CD14-positive monocyte (primary cell): Measurements from ENCODE around the gene KCNH3. TPM values are rescaled to one million over a fixed set of nuclear protein-coding genes. Genes with fewer than 3 reads are reported as not detected.

Experiments used
- DNase-seq, 3 donors: peaks; one replicate each; pipeline ENCODE4 v3.0.0-alpha.2; 2011 to 2022
- H2AFZ ChIP-seq: 2 replicates; pipeline ENCODE4 v1.6.0; 2012; ENCODE audit warnings: mild to moderate bottlenecking, low read depth, low read length, inconsistent platforms; ENCODE audit not compliant: insufficient read depth, poor library complexity, severe bottlenecking
- H3K27ac ChIP-seq, 2 donors: 1 replicate in 1 of 2; 2 replicates in 1 of 2; pipeline ENCODE4 v1.5.1; 2012 to 2013; ENCODE audit warnings: low read length in 2 of 2, control low read depth in 1 of 2, inconsistent platforms in 1 of 2, low read depth in 1 of 2, mild to moderate bottlenecking in 1 of 2
- H3K27me3 ChIP-seq, 2 donors: one replicate each; pipeline versions ENCODE4 v1.6.0 to v1.6.1; 2011 to 2013; ENCODE audit warnings: low read length in 2 of 2; ENCODE audit not compliant: control insufficient read depth in 2 of 2, insufficient read depth in 2 of 2
- H3K36me3 ChIP-seq, 2 donors: replicated peaks in 1 of 2; 1 replicate in 1 of 2; 2 replicates in 1 of 2; pipeline versions ENCODE4 v1.5.1 to v1.6.1; 2012 to 2013; ENCODE audit warnings: low read length in 2 of 2, control low read depth in 1 of 2, inconsistent platforms in 1 of 2, mild to moderate bottlenecking in 1 of 2; ENCODE audit not compliant: insufficient read depth in 2 of 2, control insufficient read depth in 1 of 2
- H3K4me1 ChIP-seq, 2 donors: 1 replicate in 1 of 2; 2 replicates in 1 of 2; pipeline versions ENCODE4 v1.5.1 to v1.6.1; 2012 to 2013; ENCODE audit warnings: low read length in 2 of 2, control low read depth in 1 of 2, inconsistent platforms in 1 of 2, mild to moderate bottlenecking in 1 of 2, moderate library complexity in 1 of 2; ENCODE audit not compliant: insufficient read depth in 2 of 2, control insufficient read depth in 1 of 2
- H3K4me2 ChIP-seq: replicated peaks from 2 replicates; pipeline ENCODE3; 2012; ENCODE audit warnings: low read length, moderate library complexity, mild to moderate bottlenecking; ENCODE audit not compliant: poor library complexity, severe bottlenecking; ENCODE audit errors: extremely low read depth
- H3K4me3 ChIP-seq, 3 experiments: fragments of 200-600 bp in 1 of 3; sonication (generic) in 1 of 3; replicated peaks in 1 of 3; 1 replicate in 2 of 3; 2 replicates in 1 of 3; pipeline ENCODE4 v1.5.1; 2011 to 2013; ENCODE audit warnings: low read length in 3 of 3, mild to moderate bottlenecking in 3 of 3, control low read depth in 2 of 3, low read depth in 2 of 3, inconsistent platforms in 1 of 3, moderate library complexity in 1 of 3
- H3K79me2 ChIP-seq: 2 replicates; pipeline ENCODE4 v1.6.0; 2012; ENCODE audit warnings: mild to moderate bottlenecking, control low read depth, inconsistent platforms, low read length, moderate library complexity; ENCODE audit not compliant: insufficient read depth
- H3K9ac ChIP-seq: 2 replicates; pipeline ENCODE4 v1.6.0; 2017; ENCODE audit warnings: low read length, mild to moderate bottlenecking; ENCODE audit not compliant: insufficient read depth, poor library complexity, severe bottlenecking
- H3K9me3 ChIP-seq, 2 donors: replicated peaks in 1 of 2; 1 replicate in 1 of 2; 2 replicates in 1 of 2; pipeline versions ENCODE4 v1.5.1 to v1.6.1; 2012 to 2013; ENCODE audit warnings: low read length in 2 of 2, control low read depth in 1 of 2; ENCODE audit not compliant: control insufficient read depth in 1 of 2, insufficient read depth in 1 of 2
- H4K20me1 ChIP-seq: 2 replicates; pipeline ENCODE4 v1.6.0; 2012; ENCODE audit warnings: mild to moderate bottlenecking, low read length, control low read depth, moderate library complexity; ENCODE audit not compliant: insufficient read depth
- H3K27ac Mint-ChIP-seq, 7 donors: one replicate each; pipeline ENCODE4 v1.8.0; 2020; ENCODE audit warnings: mild to moderate bottlenecking in 7 of 7, mixed read lengths in 7 of 7, moderate library complexity in 6 of 7, inconsistent platforms in 2 of 7
- H3K27me3 Mint-ChIP-seq, 3 donors: one replicate each; pipeline ENCODE4 v1.8.0; 2021 to 2022; ENCODE audit warnings: low read depth in 3 of 3, mild to moderate bottlenecking in 3 of 3, mixed read lengths in 3 of 3, moderate library complexity in 3 of 3, inconsistent platforms in 1 of 3
- H3K36me3 Mint-ChIP-seq, 2 donors: one replicate each; pipeline ENCODE4 v1.8.0; 2020; ENCODE audit warnings: mixed read lengths in 2 of 2, inconsistent platforms in 1 of 2, mild to moderate bottlenecking in 1 of 2
- H3K4me1 Mint-ChIP-seq: one replicate; pipeline ENCODE4 v1.8.0; 2020; ENCODE audit warnings: mild to moderate bottlenecking, mixed read lengths
- H3K4me3 Mint-ChIP-seq, 2 donors: one replicate each; pipeline ENCODE4 v1.8.0; 2020; ENCODE audit warnings: mild to moderate bottlenecking in 2 of 2, mixed read lengths in 2 of 2, moderate library complexity in 1 of 2
- H3K9me3 Mint-ChIP-seq, 7 donors: one replicate each; pipeline ENCODE4 v1.8.0; 2020 to 2022; ENCODE audit warnings: mixed read lengths in 7 of 7, mild to moderate bottlenecking in 6 of 7, moderate library complexity in 6 of 7, inconsistent platforms in 2 of 7
- CTCF ChIP-seq: fragments of 200-600 bp; IDR thresholded peaks from one replicate; pipeline ENCODE4 v1.8.0; 2022; ENCODE audit warnings: antibody characterized with exemption, mild to moderate bottlenecking
- WGBS: methylation state at CpG from one replicate; pipeline ENCODE4 v1.1.5; 2013; ENCODE audit warnings: missing lambda C conversion rate; ENCODE audit not compliant: insufficient coverage; 5-methylcytosine and 5-hydroxymethylcytosine counted together
- intact Hi-C, 2 donors: fragments of 100-400 bp; cut with micrococcal nuclease; formaldehyde crosslinking; loops; one replicate each; pipeline versions ENCODE4 v1.15.0 to v1.15.1; 2023
- polyA plus RNA-seq, 3 donors: library from polyadenylated mRNA; depleted of rRNA in 1 of 3; unstranded in 2 of 3; stranded (reverse) in 1 of 3; fragments of 300-500 nt in 2 of 3; fragments of >200 nt in 1 of 3; fragmentation: Illumina TruSeq in 2 of 3; gene quantifications; 1 replicate in 2 of 3; 2 replicates in 1 of 3; pipeline ENCODE4 v1.2.3, GENCODE V29; 2012 to 2021

Gene KCNH3
- polyA plus RNA-seq, 3 donors = 1.3 to 18.2 (median 3.3) TPM

GRCh38 chr12:49537752-49538509 lies 899 bp upstream of the KCNH3 start:
- peak; percentile 18 to 37 (median 33) for DNase-seq
- H3K9ac ChIP-seq = peak overlapping the region; percentile 49
- H3K9me3 ChIP-seq = peaks cover 0 to 5% of the 10 kb centered on the region in 2 donors
- Mint-ChIP-seq H3K27ac (peak overlapping the region in 5 of 7 donors; percentile 69 to 92 (median 73)), H3K36me3 (peaks cover 11 to 15% of the 10 kb centered on the region in 2 donors), H3K4me1 (peaks cover 47% of the 10 kb centered on the region), H3K4me3 (peak overlapping the region; percentile 82 to 93), H3K9me3 (peaks cover 0 to 6% (median 2%) of the 10 kb centered on the region in 7 donors), H3K27me3 (peaks cover 37 to 66% (median 38%) of the 10 kb centered on the region in 3 donors)
- peak; percentile 12 for TF ChIP-seq CTCF
- no peaks in the 10 kb centered on the region for H3K36me3 ChIP-seq
- H3K4me2 ChIP-seq = peak overlapping the region; percentile 99
- peaks cover 3 to 41% of the 10 kb centered on the region in 2 donors for H3K27me3 ChIP-seq
- no peaks in the 10 kb centered on the region for H3K79me2 ChIP-seq
- no peak overlapping the region for H3K27ac ChIP-seq
- H3K4me3 ChIP-seq = peak overlapping the region; percentile 50 to 80 (median 62)
- H2AFZ ChIP-seq = peak overlapping the region; percentile 77
- under 1% methylated on average over 44 of the region's 61 CpGs for WGBS
- intact Hi-C loops = no loop called here
- peaks cover 13% of the 10 kb centered on the region for H4K20me1 ChIP-seq
- H3K4me1 ChIP-seq = peaks cover 45 to 51% of the 10 kb centered on the region in 2 donors

DNA sequence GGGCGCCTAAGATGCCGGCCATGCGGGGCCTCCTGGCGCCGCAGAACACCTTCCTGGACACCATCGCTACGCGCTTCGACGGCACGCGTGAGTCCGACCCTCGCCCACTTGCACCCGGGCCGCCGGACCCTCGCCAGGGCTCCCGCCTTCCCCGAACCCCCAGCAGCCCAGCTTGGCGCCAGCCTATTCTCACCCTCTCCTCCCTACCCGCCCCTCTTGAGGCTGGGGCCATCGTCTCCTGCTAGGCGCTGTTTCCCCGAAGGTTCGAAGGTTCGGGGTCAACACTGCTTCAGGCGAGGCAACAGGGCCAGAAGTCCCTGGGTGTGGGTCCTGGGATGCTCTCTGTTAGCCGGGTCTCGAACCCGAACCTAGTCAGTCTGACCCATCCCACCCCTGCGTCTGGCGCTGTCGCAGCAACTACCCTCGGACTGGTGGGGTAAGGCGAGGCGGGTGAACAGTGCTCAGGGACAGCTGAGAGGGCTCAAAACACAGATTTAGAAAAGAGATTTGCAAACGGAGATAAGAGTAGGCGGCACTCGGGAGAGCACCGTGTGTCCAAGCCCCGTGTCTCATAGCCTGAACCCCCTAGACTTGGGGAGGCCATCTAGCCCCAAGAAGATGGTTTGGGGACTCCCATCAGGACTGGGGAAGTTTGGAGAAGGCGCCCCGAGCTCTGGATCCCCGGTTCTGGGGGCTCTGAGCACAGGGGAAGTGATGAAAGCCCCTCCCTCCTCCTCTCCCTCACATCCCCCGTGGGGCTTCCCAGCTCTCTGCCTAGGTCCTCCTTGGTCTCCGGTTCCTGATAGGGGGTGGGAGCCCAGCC lies 787 bp downstream of the KCNH3 start:
- H3K4me1 ChIP-seq = peaks cover 45 to 51% of the 10 kb centered on the region in 2 donors
- H3K27ac Mint-ChIP-seq = peak overlapping the region in 1 of 7 donors; percentile 37
- 15% methylated on average over 38 of the region's 47 CpGs for WGBS

More for the DNA sequence above, 787 bp downstream of the KCNH3 start:
- peak overlapping the region; percentile 25 for H3K9ac ChIP-seq
- no peak for DNase-seq
- H3K27me3 ChIP-seq = peaks cover 3 to 55% of the 10 kb centered on the region in 2 donors
- Mint-ChIP-seq H3K27me3 (peaks cover 43 to 75% (median 49%) of the 10 kb centered on the region in 3 donors), H3K4me1 (peaks cover 46% of the 10 kb centered on the region), H3K9me3 (peaks cover 0 to 6% (median 2%) of the 10 kb centered on the region in 7 donors), H3K4me3 (peak overlapping the region; percentile 73 to 85), H3K36me3 (peaks cover 11 to 18% of the 10 kb centered on the region in 2 donors)
- peaks cover 13% of the 10 kb centered on the region for H4K20me1 ChIP-seq
- peak overlapping the region; percentile 99 for H3K4me2 ChIP-seq
- H3K4me3 ChIP-seq = peak overlapping the region in 2 of 3 experiments; percentile 37 to 80
- intact Hi-C loops = no loop called here
- peak overlapping the region; percentile 56 for H2AFZ ChIP-seq
- peaks cover 0 to 5% of the 10 kb centered on the region in 2 donors for H3K9me3 ChIP-seq
- no peak overlapping the region for H3K27ac ChIP-seq
- no peaks in the 10 kb centered on the region for H3K36me3 ChIP-seq
- TF ChIP-seq CTCF = no peak
- no peaks in the 10 kb centered on the region for H3K79me2 ChIP-seq
